Right ventricle myocardium superior (tissue), 1 donor: ENCODE results near the gene DICER1. TPM values are rescaled to one million over a fixed set of nuclear protein-coding genes. Genes with fewer than 3 reads are reported as not detected.
"Not testable (repeated sequence)": the region's sequence is repeated elsewhere in the genome, so short reads cannot be mapped to it uniquely, and the experiment has no call there.

ENCODE experiments used
- ATAC-seq: fragments of 200-7000 bp; cut with Tn5 transposase; one replicate; pipeline ENCODE4 v1.9.1; 2020; ENCODE audit warnings: mild to moderate bottlenecking; ENCODE audit not compliant: poor library complexity
- DNase-seq: peaks from one replicate; pipeline ENCODE4 v3.0.0-alpha.2; 2020
- intact Hi-C: fragments of 100-400 bp; cut with DNase I; formaldehyde crosslinking; loops from one replicate; pipeline ENCODE4 v1.11.2; 2022
- total RNA-seq: library from RNA; stranded (reverse); fragmentation: NEBNext Ultra II Directional; extraction: Animal tissue kit (Norgen Biotek cat#: 25700); gene quantifications from one replicate; pipeline ENCODE4 v1.2.1, GENCODE V29; 2021
- donor health status: DM: no; HTN: yes; CAD: no; lungs with severe emphysema.

Gene DICER1
- total RNA-seq, 1 donor from 2014 or later = 26.1 TPM

GRCh38 chr14:95185767-95186392 lies 28.6 kb upstream of the DICER1 start:
- DNase-seq (no peak), ATAC-seq (peak; percentile 17)
- intact Hi-C loops = no loop called here

DNA sequence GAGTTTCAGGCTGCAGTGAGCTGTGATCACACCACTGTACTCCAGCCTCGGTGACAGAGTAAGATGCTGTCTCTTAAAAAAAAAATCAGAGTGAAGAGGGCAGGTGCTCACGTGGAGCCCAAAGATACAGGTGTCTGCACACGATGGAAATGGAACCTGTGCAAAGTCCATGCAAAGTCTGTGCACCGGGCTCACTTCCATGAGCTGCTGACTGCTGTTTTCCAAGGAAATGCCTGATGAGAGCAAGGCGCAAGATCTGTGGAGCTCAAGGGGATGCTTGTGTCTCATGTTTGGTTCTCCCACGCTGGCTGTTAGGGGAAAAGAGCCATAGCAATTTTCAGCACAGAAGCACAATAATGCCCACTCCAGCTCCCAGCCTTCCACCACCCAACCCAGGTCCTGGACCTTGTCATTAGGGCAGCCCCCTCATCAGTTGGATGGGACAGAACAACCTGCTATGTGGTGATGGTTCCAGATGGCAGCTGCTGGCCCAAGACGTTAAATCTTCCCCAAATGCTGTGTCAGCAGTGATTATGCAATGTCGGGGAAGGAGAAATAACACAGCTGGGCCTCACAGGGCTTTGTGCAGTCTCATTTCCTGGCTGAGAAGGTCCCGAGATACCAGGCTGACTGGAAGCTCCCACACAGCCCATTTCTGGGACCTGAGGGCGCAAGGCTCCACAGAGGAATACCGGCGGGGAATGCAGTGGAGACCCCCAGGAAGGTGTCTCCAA lies 27.9 kb upstream of the DICER1 start:
- ATAC-seq (peak; percentile 82), DNase-seq (peak; percentile 72)
- intact Hi-C loops = no loop called here

DNA sequence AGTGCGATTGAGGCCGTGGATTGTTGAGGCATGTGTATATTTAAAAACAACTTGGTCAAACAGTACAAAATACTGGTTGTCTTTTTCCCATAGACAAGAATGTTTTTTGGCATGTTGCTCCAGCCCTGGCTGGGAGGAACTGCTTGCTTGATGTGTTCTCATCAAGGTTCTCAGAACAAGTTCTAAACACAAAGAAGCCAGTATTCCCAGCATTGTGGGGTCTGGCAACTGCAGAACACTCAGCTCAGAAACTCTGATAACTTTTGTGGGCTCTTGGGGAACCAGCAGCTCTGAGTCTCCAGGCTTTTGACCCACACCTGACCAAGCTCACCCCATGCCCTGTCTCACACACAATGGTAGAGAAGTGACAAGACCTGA lies 27.1 kb upstream of the DICER1 start:
- DNase-seq (peak; percentile 63), ATAC-seq (peak; percentile 69)
- intact Hi-C loops = no loop called here

- DNase-seq = no peak
- intact Hi-C loops = no loop called here
- peak; percentile 5 for ATAC-seq
Measured at GRCh38 chr14:95183532-95184412, 26.4 kb upstream of the DICER1 start.

GRCh38 chr14:95183082-95183481 lies 25.8 kb upstream of the DICER1 start:
- no peak for ATAC-seq
- no peak for DNase-seq
- intact Hi-C loops = no loop called here

DNA sequence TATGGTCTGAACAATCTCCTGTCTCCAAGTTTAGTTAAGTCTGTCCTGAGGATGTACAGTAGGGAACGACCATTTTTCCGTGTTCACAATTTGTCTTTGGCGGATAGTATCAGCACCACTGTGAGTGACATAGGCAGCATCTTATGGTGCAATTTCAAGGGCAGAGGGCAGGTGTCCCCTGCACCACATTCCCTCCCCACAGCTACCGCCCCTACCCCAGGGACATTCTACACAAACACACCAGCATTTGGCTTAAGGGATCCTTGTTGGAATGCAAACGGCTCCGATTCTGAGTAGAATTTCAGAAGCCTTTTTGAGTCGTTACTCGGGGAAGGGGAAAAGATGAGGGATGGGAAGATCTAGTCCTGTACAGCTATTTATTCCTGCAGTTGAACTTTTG lies 25.1 kb upstream of the DICER1 start:
- intact Hi-C loops = no loop called here
- DNase-seq (no peak), ATAC-seq (no peak)

- DNase-seq (no peak), ATAC-seq (no peak)
- intact Hi-C loops = no loop called here
Measured at GRCh38 chr14:95180966-95181741, 23.8 kb upstream of the DICER1 start.

DNA sequence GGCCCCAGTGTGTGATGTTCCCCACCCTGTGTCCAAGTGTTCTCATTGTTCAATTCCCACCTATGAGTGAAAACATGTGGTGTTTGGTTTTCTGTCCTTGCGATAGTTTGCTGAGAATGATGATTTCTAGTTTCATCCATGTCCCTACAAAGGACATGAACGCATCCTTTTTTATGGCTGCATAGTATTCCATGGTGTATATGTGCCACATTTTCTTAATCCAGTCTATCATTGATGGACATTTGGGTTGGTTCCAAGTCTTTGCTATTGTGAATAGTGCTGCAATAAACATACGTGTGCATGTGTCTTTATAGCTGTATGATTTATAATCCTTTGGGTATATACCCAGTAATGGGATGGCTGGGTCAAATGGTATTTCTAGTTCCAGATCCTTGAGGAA lies 18.3 kb upstream of the DICER1 start:
- DNase-seq, ATAC-seq, intact Hi-C loops: not testable (repeated sequence)

- DNase-seq (no peak), ATAC-seq (peak; percentile 43)
- intact Hi-C loops = no loop called here
Measured at GRCh38 chr14:95174184-95174792, 17.0 kb upstream of the DICER1 start.

DNA sequence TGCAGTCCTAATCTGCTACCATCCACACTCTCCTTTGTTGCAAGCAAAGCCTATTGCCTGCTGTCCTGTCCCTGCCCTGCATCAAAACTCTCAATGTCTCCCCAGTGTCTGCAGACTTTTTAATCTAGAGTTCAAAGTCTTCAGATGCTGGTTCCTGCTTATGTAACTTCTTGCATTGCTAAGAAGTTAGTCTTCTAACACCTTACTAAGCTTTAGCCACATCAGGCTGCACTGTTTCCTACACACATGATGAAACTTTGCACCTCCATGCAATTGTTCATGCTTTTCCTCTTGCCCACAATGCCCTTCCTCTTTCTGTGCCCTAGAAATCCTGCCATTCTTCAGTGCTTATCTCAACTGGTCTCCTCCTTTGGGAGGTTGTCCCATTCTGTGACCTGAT lies 16.2 kb upstream of the DICER1 start:
- no peak for DNase-seq
- intact Hi-C loops = no loop called here
- ATAC-seq = no peak

GRCh38 chr14:95167177-95167576 lies 9.8 kb upstream of the DICER1 start:
- intact Hi-C loops = no loop called here
- ATAC-seq = no peak

GRCh38 chr14:95165517-95165916 lies 8.2 kb upstream of the DICER1 start:
- intact Hi-C loops = no loop called here
- ATAC-seq (no peak), DNase-seq (no peak)

More at GRCh38 chr14:95167177-95167576, 9.8 kb upstream of the DICER1 start:
- DNase-seq = no peak

DNA sequence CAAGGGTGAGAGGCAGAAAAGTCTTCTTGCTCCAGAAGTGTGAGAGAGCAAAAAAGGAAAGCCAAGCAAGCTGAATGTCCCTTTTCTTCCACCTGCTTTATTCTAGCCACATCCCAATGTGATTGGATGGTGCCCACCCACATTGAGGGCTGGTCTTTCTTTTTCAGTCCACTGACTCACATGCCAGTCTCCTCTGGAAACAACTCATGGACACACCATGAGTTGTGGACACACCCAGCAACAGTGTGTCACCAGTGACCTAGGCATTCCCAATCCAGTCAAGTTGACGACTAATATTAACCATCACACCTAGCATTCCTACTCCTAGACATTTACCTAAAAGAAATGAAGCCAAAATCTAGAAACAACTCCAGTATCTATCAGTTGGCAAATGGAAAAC lies 7.2 kb upstream of the DICER1 start:
- ATAC-seq (no peak), DNase-seq (no peak)
- intact Hi-C loops = no loop called here

- ATAC-seq (no peak), DNase-seq (no peak)
- intact Hi-C loops = no loop called here
Measured at GRCh38 chr14:95163666-95164065, 6.3 kb upstream of the DICER1 start.

GRCh38 chr14:95163132-95163531 lies 5.8 kb upstream of the DICER1 start:
- intact Hi-C loops = no loop called here
- ATAC-seq (no peak), DNase-seq (no peak)

DNA sequence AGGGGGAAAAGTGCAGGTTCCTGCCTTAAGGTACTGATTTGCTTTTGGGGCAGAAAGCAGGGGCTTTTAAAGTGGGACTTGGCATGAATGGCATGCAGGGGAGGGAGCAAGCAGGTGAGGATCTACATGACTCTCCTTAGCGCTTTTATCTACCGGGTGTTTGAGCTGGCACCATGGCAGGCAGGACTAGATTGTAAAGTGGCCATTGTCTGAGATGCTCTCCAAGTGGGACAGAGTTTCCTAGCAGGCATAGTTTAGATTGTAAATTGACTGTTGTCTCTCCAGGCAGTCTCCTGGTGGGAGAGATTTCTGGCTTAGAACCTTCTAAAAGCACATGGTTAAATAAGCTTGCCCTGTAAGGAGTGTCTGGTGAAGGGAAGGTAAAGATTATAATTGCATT lies 5.3 kb upstream of the DICER1 start:
- ATAC-seq (no peak), DNase-seq (no peak)
- intact Hi-C loops = no loop called here

GRCh38 chr14:95157048-95157326 lies 342 bp downstream of the DICER1 start:
- intact Hi-C loops = no loop called here
- peak; percentile 41 for ATAC-seq
- no peak for DNase-seq

GRCh38 chr14:95156161-95157047 lies 925 bp downstream of the DICER1 start:
- ATAC-seq (peak; percentile 20), DNase-seq (peak; percentile 63)
- intact Hi-C loops = no loop called here
